ENCODE results near the gene PFDN1. TPM values are rescaled to one million over a fixed set of nuclear protein-coding genes. Genes with fewer than 3 reads are reported as not detected.

Gene PFDN1
- total and polyA plus RNA-seq, 2 experiments from 2014 or later, result 84.1 to 98.0 TPM

GRCh38 chr5:140234377-140234989, 68.4 kb downstream of the PFDN1 start:
- no peak for DNase-seq (ENCODE audit: low spot score)
- H2AFZ ChIP-seq, result no peak overlapping the region
- no peak overlapping the region for H3K27ac ChIP-seq
- no peaks in the 10 kb centered on the region for H3K27me3 ChIP-seq
- 93% methylated on average over 4 of the region's 4 CpGs for WGBS (ENCODE audit: low lambda C conversion rate, missing lambda C conversion rate)
- H3K4me3 ChIP-seq, result no peak overlapping the region
- H3K9me2 ChIP-seq (replicated peaks; ENCODE audit: insufficient read depth), result no peaks in the 10 kb centered on the region
- no peak overlapping the region for H3K4me2 ChIP-seq
- no peaks in the 10 kb centered on the region for H3K36me3 ChIP-seq (replicated peaks; ENCODE audit: insufficient read depth, low read depth)
- peaks cover 22% of the 10 kb centered on the region for H3K79me2 ChIP-seq
- peaks cover 3% of the 10 kb centered on the region for H3K4me1 ChIP-seq (ENCODE audit: insufficient read depth)
- TF ChIP-seq EZH2phosphoT487 (IDR thresholded peaks at IDR 0.05; ENCODE audit: low read depth, severe bottlenecking, unreplicated experiment) (no peak), CTCF (IDR thresholded peaks at IDR 0.05; ENCODE audit: poor library complexity) (no peak), EZH2 (IDR thresholded peaks at IDR 0.05; ENCODE audit: borderline replicate concordance) (no peak)
- H3K9me3 ChIP-seq (ENCODE audit: low read depth), result no peaks in the 10 kb centered on the region
- no peaks in the 10 kb centered on the region for H4K20me1 ChIP-seq (ENCODE audit: insufficient read depth, poor library complexity, severe bottlenecking)

GRCh38 chr5:140232731-140233130, 70.2 kb downstream of the PFDN1 start:
- DNase-seq (ENCODE audit: low spot score), result no peak
- Histone ChIP-seq H3K4me2 (no peak overlapping the region), H3K9me2 (replicated peaks; ENCODE audit: insufficient read depth) (no peaks in the 10 kb centered on the region), H3K4me3 (no peak overlapping the region), H4K20me1 (ENCODE audit: insufficient read depth, poor library complexity, severe bottlenecking) (no peaks in the 10 kb centered on the region), H3K79me2 (peaks cover 24% of the 10 kb centered on the region), H3K9me3 (ENCODE audit: low read depth) (no peaks in the 10 kb centered on the region), H3K27me3 (no peaks in the 10 kb centered on the region), H3K36me3 (replicated peaks; ENCODE audit: insufficient read depth, low read depth) (no peaks in the 10 kb centered on the region), H2AFZ (no peak overlapping the region), H3K4me1 (ENCODE audit: insufficient read depth) (peaks cover 3% of the 10 kb centered on the region), H3K27ac (no peak overlapping the region)
- WGBS (ENCODE audit: low lambda C conversion rate, missing lambda C conversion rate), result 94% methylated on average over 1 of the region's 1 CpG
- TF ChIP-seq EZH2 (IDR thresholded peaks at IDR 0.05; ENCODE audit: borderline replicate concordance) (no peak), EZH2phosphoT487 (IDR thresholded peaks at IDR 0.05; ENCODE audit: low read depth, severe bottlenecking, unreplicated experiment) (no peak), CTCF (IDR thresholded peaks at IDR 0.05; ENCODE audit: poor library complexity) (no peak)

DNA sequence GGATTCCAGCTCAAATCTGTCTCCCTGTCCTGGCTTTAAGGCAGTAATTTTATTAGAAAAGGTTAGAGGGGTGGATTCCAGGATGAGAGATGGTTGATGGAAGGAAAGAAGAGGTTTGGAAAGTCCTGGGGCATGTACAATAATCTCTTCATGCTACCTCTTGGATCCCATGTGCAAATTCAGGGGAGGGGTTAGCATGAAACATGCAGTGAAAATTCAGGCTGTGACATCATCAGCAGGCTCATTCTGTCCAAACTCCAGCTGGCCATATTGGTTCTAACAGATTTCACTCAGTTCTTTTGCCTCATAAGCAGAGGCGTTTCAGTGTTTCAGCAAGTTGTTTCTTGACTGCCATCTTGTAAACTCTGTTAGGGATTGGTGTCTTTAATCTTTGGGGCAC, 72.5 kb downstream of the PFDN1 start:
- WGBS (ENCODE audit: low lambda C conversion rate, missing lambda C conversion rate), result 93% methylated on average over 1 of the region's 1 CpG
- DNase-seq (ENCODE audit: low spot score), result no peak
- H4K20me1 ChIP-seq (ENCODE audit: insufficient read depth, poor library complexity, severe bottlenecking), result no peaks in the 10 kb centered on the region
- no peak overlapping the region for H3K4me3 ChIP-seq
- H2AFZ ChIP-seq, result no peak overlapping the region
- no peaks in the 10 kb centered on the region for H3K9me3 ChIP-seq (ENCODE audit: low read depth)
- no peaks in the 10 kb centered on the region for H3K36me3 ChIP-seq (replicated peaks; ENCODE audit: insufficient read depth, low read depth)
- no peak overlapping the region for H3K27ac ChIP-seq
- no peaks in the 10 kb centered on the region for H3K27me3 ChIP-seq
- no peaks in the 10 kb centered on the region for H3K4me1 ChIP-seq (ENCODE audit: insufficient read depth)
- peaks cover 42% of the 10 kb centered on the region for H3K79me2 ChIP-seq
- no peaks in the 10 kb centered on the region for H3K9me2 ChIP-seq (replicated peaks; ENCODE audit: insufficient read depth)
- TF ChIP-seq CTCF (IDR thresholded peaks at IDR 0.05; ENCODE audit: poor library complexity) (no peak), EZH2 (IDR thresholded peaks at IDR 0.05; ENCODE audit: borderline replicate concordance) (no peak), EZH2phosphoT487 (IDR thresholded peaks at IDR 0.05; ENCODE audit: low read depth, severe bottlenecking, unreplicated experiment) (no peak)
- H3K4me2 ChIP-seq, result no peak overlapping the region

All from hepatocyte (in vitro differentiated cells).